HG03460 (cell line): Measurements from ENCODE around the gene TCTN1.
"Not testable (repeated sequence)": the region's sequence is repeated elsewhere in the genome, so short reads cannot be mapped to it uniquely, and the experiment has no call there.

Source experiments
- ATAC-seq: cut with Tn5 transposase; IDR thresholded peaks from one replicate; pipeline ENCODE4 v1.9.1; 2021; ENCODE audit not compliant: unreplicated experiment

The TCTN1 gene

DNA sequence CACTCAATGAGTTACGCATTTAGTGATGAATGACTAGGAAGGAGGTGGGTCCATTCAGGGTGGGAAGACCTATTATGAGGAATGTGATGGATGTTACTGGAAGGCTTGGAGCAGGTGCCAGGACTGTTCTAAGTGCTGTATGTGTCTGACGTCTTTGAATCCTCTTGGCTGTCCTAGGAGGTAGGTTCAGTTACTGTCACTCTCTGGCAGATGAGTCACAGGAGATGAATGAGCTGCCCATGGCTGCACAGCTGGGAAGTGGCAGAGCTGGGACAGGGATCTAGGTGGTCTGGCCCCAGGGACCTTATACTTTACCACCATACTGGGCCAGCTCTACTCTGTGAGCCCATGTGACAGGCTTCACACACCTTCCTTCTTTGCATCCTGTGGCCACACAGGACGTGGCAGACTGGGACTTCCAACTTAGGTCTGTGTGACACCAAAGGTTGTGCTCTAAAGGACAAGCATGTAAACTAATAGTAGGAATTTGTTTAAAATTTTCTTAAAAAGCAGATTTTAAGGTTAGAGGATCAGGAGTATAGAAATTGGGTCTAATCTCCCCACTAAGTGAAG lies 24.0 kb downstream of the TCTN1 start:
- ATAC-seq = no peak

DNA sequence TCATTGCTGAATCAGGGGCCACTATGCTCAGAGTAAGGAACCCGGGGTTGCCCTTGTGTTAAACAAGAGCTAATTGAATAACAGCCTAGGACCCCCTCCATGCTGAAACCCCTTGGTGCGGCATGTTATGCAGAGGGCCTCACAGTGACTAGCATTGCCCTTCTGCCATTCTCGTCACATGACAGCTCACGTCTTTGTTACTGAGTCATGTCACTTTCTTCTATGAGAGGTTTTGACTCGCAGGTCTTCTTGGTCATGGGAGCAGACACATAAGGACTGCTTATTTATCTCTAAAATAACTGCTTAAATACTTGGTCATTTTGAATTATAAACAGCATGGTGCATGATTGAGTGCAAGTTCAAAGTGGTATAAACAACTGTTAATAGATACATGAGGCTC lies 24.9 kb downstream of the TCTN1 start:
- no peak for ATAC-seq

DNA sequence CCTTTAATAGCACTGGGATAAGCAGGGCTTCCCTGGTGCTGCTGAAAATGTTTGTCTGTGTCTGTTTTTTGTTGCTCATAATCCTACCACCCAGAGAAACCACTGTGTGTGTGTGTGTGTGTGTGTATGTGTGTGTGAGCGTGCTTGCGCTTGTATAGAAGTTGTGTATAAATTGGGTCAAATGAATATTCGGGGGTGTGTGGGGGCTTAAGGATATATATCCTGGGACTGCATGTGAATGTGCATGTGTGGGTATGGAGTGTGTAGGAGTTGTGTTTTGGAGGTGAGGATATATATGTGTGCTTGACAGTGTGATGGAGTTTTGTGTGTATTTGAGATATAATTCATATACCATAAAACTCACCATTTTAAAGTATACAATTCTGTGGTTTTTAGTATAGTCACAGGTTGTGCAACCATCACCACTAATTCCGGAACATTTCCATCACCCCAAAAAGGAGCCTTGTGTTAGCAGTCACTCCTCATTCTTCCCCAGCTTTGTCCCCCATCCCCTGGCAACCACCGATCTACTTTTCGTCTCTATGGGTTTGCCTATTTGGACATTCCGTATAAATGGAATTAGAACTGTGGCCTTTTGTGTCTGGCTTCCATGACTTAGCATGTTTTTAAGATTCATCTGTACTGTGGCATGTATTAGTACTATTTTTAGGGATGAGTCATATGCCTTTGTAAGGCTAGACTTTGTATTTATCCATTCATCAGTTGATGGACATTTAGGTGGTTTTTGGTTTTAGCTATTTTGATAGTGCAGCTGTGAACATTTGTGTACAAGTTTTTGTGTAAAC lies 25.6 kb downstream of the TCTN1 start:
- ATAC-seq = no peak

DNA sequence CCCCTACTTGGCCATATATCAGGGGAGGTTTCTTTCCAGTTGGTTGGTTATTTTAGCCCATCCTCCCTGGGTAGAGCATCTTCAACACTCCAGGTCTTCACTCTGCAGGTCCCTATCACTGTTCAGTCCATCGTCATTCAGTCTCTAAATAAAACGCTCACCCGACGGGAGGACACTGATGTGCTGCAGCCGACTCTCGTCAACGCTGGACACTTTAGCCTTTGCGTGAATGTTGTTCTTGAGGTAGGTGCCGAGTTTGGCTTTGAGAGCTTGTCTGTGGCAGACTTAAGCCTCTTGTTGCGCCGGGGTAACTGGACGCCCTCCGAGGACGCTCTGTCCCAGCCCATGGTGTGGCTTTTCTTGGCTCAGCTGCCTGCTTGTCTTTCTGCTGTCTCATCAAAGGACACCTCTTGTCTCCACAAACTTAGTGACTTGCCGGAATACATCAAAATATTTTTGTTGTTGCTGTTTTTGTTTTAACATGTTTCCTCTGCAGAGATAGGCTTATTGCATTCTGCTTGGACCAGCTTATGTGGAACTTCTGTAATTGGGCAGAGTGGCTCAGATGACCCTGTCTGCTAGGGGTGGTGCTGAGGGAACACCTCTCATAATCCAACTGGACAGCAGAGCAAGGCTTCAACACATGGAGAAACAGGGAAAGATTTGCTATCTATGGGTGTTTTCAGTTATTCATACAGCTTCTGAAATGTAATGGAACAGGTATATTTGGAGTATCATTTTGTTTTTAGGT lies 26.5 kb downstream of the TCTN1 start:
- ATAC-seq = no peak

GRCh38 chr12:110641521-110641920 lies 27.6 kb downstream of the TCTN1 start:
- no peak for ATAC-seq

DNA sequence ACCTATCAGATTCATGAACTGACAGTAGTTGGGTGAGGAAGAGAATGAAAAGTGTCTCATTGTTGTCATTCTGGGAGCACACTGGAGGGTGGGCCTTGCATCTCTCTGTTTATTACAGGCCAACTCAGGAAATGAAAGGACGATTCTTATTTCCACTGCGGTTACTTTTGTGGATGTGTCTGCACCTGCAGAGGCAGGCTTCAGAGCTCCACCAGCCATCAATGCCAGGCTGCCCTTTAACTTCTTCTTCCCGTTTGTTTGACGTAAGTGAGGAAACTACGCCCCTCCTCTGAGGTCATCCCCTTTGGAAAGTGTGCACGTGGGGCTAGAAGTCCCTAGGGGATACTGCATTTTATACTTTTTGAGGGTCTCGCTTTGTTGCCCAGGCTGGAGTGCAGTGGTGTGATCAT lies 33.7 kb downstream of the TCTN1 start:
- no peak for ATAC-seq

- no peak for ATAC-seq
These were observed 35.5 kb downstream of the TCTN1 start for GRCh38 chr12:110649341-110649847.

- ATAC-seq = not testable (repeated sequence)
These were observed 40.3 kb downstream of the TCTN1 start for GRCh38 chr12:110654238-110654637.

- no peak for ATAC-seq
These were observed 42.2 kb downstream of the TCTN1 start for GRCh38 chr12:110656071-110656655.

GRCh38 chr12:110657747-110658146 lies 43.8 kb downstream of the TCTN1 start:
- no peak for ATAC-seq

GRCh38 chr12:110658242-110658641 lies 44.3 kb downstream of the TCTN1 start:
- ATAC-seq = no peak

DNA sequence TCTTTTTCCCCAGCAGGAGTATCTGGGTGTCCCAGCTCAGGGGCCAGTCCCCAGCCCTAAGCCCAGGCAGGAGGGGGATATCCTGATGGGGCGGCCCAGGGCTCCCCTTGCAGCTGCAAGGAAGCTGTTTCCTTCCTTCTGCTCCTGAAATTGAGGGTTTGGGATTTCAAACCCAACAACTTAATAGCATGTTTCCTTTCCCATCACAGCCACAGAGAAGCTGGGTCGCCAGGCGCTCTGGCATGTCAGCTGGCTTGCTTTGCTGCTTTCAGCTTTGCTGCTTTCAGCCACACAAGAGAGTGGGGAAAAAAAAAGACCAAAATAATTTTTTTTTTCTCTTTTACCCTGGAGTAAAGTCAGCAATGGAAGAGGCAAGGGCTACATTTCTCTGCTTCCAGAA lies 44.9 kb downstream of the TCTN1 start:
- no peak for ATAC-seq

GRCh38 chr12:110661337-110661972 lies 47.5 kb downstream of the TCTN1 start:
- ATAC-seq = peak; percentile 89

GRCh38 chr12:110666892-110667291 lies 53.0 kb downstream of the TCTN1 start:
- ATAC-seq = no peak

- ATAC-seq = no peak
These were observed 53.7 kb downstream of the TCTN1 start for GRCh38 chr12:110667671-110668070.

DNA sequence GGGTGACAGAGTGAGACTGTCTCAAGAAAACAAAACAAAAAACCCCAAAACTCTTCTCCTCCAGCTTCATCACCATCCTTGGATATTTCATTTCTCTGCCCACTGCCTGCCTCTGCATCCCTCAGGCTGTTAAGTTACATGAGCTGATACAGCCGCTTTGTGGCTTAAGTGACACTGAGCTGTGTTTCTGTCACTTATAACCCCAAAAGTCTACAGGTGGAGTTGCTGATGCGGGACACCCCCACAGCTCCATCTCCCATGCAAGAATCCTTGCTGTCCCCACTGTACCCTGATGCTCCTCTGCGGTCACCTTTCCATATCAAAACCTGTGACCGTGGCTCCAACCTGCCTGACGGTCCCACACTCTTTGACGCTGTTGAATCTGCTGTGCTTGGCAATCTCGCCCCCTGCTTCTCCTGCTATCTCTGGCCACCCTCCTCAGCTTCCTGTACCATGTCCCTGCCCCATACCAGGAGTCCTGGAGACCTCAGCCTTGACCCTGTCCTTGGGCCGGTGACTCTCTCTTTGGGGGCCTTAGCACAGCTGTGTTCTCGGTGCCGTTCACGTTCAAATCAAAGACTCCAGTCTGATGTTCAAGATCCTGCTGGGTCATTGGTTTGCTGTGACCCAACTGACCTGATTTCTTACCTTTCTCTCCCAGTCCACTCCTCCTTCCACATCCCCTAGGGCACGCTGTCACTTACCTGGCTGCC lies 54.7 kb downstream of the TCTN1 start:
- ATAC-seq = no peak

DNA sequence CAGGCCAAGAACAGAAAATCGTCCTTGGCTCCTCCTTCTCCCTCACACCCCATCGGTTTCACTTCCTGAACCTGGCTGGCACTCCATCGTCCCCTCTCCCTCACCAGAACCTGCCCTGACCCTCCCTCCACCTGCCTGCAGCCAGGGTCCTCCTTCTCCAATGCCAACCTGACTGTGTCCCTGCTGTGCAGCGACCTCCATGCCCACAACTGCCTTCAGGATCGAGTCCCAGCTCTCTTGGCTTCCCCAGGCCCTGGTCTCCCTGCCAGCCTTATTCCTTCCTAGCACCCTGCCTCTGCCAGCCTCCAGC lies 55.2 kb downstream of the TCTN1 start:
- peak; percentile 25 for ATAC-seq

- ATAC-seq = peak; percentile 45
These were observed 56.3 kb downstream of the TCTN1 start for GRCh38 chr12:110670161-110670701.

- no peak for ATAC-seq
These were observed 62.2 kb downstream of the TCTN1 start for GRCh38 chr12:110676171-110676570.

DNA sequence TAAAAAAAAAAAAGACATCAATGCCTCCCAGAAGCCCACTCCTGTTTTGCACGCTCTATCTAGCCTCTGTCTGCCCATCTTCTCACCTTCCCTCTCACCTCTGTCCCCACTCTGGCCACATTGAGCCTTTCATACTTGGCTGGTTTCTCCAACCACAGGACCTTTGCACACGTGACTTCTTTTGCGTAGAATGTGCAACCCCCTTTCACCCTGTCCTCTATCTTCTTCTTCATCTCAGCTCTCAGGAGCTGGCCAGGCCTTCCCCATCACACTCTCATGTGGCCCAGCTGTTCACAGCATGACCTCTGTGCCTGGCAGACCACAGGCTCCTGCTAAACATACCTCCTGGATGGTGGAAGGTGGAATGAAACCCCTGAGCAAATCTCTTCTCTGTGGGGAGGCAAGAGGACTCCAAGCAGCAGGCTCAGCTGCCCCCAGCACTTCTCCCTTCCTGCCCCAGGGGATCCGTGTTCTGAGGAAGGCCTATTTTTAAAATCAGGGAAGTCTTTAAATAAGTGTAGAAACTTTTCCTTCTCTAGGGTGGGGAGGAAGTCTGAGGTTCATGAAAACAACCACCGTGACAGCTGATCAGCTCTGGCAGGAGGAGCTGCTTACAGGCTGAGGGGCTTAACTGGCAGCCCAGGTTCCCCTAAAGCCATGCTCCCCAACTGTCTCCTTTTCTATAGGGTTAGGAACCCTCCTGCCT lies 63.4 kb downstream of the TCTN1 start:
- peak; percentile 76 for ATAC-seq
